ENCODE data around the gene KCP.
"Not testable (repeated sequence)": the region's sequence is repeated elsewhere in the genome, so short reads cannot be mapped to it uniquely, and the experiment has no call there.

KCP gene

GRCh38 chr7:128945668-128946366 lies 35.3 kb upstream of the KCP start:
- H3K36me3 ChIP-seq (replicated peaks), result no peaks in the 10 kb centered on the region
- H3K27me3 ChIP-seq (replicated peaks), result peaks cover 3% of the 10 kb centered on the region
- no peak overlapping the region for H3K4me3 ChIP-seq (ENCODE audit: low read depth, low read length)
- in situ Hi-C loops (cut with HindIII; ENCODE audit: low pct_ligation_motif_present, low sequenced_read_pairs), result no loop called here
- H3K27ac ChIP-seq, result no peak overlapping the region
- no peak for TF ChIP-seq CTCF (IDR thresholded peaks at IDR 0.05; ENCODE audit: low read depth, low read length, missing control alignments)
- no peak for DNase-seq

- DNase-seq, result no peak
- no peaks in the 10 kb centered on the region for H3K36me3 ChIP-seq (replicated peaks)
- in situ Hi-C loops (cut with HindIII; ENCODE audit: low pct_ligation_motif_present, low sequenced_read_pairs), result no loop called here
- no peak overlapping the region for H3K27ac ChIP-seq
- no peak overlapping the region for H3K4me3 ChIP-seq (ENCODE audit: low read depth, low read length)
- peaks cover 10% of the 10 kb centered on the region for H3K27me3 ChIP-seq (replicated peaks)
- no peak for TF ChIP-seq CTCF (IDR thresholded peaks at IDR 0.05; ENCODE audit: low read depth, low read length, missing control alignments)
Measured at GRCh38 chr7:128944487-128945236, 34.2 kb upstream of the KCP start.

GRCh38 chr7:128943251-128943650 lies 32.7 kb upstream of the KCP start:
- H3K27ac ChIP-seq; H3K4me3 ChIP-seq (ENCODE audit: low read depth, low read length); in situ Hi-C loops (cut with HindIII; ENCODE audit: low pct_ligation_motif_present, low sequenced_read_pairs); H3K36me3 ChIP-seq (replicated peaks); DNase-seq: not testable (repeated sequence)
- H3K27me3 ChIP-seq (replicated peaks), result peaks cover 22% of the 10 kb centered on the region

GRCh38 chr7:128941946-128942526 lies 31.5 kb upstream of the KCP start:
- Histone ChIP-seq H3K27ac (no peak overlapping the region), H3K4me3 (ENCODE audit: low read depth, low read length) (no peak overlapping the region), H3K36me3 (replicated peaks) (no peaks in the 10 kb centered on the region), H3K27me3 (replicated peaks) (peaks cover 34% of the 10 kb centered on the region)
- no peak for DNase-seq
- no peak for TF ChIP-seq CTCF (IDR thresholded peaks at IDR 0.05; ENCODE audit: low read depth, low read length, missing control alignments)
- in situ Hi-C loops (cut with HindIII; ENCODE audit: low pct_ligation_motif_present, low sequenced_read_pairs), result no loop called here

- no peak overlapping the region for H3K27ac ChIP-seq
- in situ Hi-C loops (cut with HindIII; ENCODE audit: low pct_ligation_motif_present, low sequenced_read_pairs), result no loop called here
- H3K27me3 ChIP-seq (replicated peaks), result peaks cover 41% of the 10 kb centered on the region
- no peaks in the 10 kb centered on the region for H3K36me3 ChIP-seq (replicated peaks)
- no peak overlapping the region for H3K4me3 ChIP-seq (ENCODE audit: low read depth, low read length)
- no peak for DNase-seq
- TF ChIP-seq CTCF (IDR thresholded peaks at IDR 0.05; ENCODE audit: low read depth, low read length, missing control alignments), result no peak
Measured at GRCh38 chr7:128941323-128941890, 30.9 kb upstream of the KCP start.
